Globus pallidus (tissue), 1 donor: ENCODE results near the gene TMEM95.
A peak's percentile ranks its signal among the peaks of the same experiment; 100 is the strongest.

Source experiments
- DNase-seq: peaks from one replicate; pipeline ENCODE4 v3.0.0-alpha.2; 2015; ENCODE audit warnings: low spot score

Gene TMEM95

DNA sequence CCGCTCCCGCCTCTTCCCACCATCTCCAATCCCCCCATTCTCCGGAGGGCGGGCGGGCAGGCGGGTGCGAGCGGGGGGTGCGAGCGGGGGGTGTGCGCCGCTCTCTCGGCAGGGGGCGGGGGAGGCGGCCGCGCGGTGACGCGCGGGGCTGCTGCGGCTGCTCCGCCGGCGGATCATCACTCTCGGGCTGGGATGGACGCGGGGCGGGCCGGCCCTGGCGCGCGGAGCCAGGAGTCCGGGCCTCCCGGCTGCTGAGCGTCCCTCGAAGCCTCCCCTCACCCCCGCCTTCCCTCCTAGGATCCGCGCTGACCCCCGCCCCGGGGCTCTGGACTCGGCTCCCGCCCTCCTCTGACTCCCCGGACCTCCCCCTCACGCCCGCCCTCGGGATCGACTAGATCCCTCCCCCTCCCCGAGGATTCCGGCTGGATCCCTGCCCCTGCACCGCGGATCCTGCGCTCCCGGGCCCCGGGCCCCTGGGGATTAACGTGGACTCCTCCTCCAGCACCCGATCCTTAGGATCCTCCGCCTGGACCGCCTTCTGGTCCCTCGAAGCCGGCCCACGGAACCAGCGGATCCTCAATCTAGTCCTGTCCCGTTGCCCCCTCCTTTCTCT lies 49.9 kb downstream of the TMEM95 start:
- DNase-seq: no peak

DNA sequence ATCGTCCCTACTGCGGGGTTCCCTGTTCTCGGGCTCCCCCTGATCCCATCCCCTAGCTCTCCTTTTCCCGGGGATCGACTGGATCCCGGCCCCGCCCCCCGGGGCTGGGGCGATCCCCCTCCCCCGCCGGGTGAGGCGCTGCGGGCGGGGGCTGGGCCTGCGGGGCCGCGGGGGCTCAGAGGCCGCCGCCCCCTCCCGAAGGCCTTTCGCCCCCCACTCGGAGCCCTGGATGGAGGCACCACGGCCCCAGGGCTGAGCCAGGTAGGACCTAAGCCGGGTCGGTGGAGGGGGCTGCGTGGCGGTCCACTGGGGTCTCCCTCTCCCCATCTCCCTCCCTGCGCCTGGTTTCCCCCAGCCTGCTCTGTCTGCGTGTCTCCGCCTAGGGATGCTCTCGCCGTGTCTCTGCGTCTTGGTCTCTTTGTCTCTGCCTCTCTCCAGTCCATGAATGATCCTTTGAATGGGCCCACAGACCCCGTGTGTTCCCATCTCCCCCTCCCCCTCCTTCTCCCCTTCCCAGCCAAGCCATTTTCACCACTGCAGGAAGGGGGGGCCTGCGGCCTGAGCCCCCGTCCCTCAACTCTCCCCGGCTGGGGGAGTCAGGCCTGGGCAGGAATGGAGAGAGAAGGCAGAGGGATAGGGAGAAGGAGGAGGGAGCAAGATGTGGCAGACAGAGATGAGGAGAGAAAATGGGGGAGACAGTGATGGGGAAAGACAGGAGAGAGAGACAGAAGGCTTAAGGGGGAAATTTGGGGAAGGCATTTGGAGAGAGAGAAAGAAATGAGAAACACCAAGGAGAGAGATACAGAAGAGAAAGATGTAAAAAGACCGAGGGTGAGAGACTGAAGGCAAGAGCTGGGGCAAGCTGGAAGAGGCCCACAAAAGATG lies 50.6 kb downstream of the TMEM95 start:
- peak; percentile 38 for DNase-seq

- DNase-seq: no peak
These were observed 51.4 kb downstream of the TMEM95 start for GRCh38 chr17:7406235-7406825.
